Measurements from ENCODE around the gene PPP1R12A.

- no peak for TF ChIP-seq POLR2A (IDR thresholded peaks at IDR 0.05)
- TF ChIP-seq CTCF (IDR thresholded peaks at IDR 0.05): no peak
Measured at GRCh38 chr12:79936670-79937069, 1.8 kb upstream of the PPP1R12A start.
